HepG2 (cell line): ENCODE results near the gene GLTPD2. TPM values are rescaled to one million over a fixed set of nuclear protein-coding genes. Genes with fewer than 3 reads are reported as not detected.

Experiments used
- BRCA1 ChIP-seq: sonication (generic); formaldehyde crosslinking; IDR thresholded peaks from 2 replicates; pipeline ENCODE4 v1.4.0; 2020; ENCODE audit warnings: missing genetic modification reagents
- CENPX ChIP-seq: sonication (generic); formaldehyde crosslinking; IDR thresholded peaks from 2 replicates; pipeline ENCODE4 v1.9.0; 2021; ENCODE audit warnings: mild to moderate bottlenecking, missing genetic modification reagents, moderate library complexity
- FOSL1 ChIP-seq: sonication (generic); formaldehyde crosslinking; IDR thresholded peaks from 2 replicates; pipeline ENCODE4 v1.9.0; 2021; ENCODE audit warnings: missing genetic modification reagents, borderline replicate concordance
- GATAD1 ChIP-seq: IDR thresholded peaks from 2 replicates; pipeline ENCODE4 v1.6.1; 2016; ENCODE audit warnings: missing genetic modification reagents, missing compliant biosample characterization
- GMEB2 ChIP-seq: IDR thresholded peaks from 2 replicates; pipeline ENCODE4 v1.6.1; 2016; ENCODE audit warnings: missing biosample characterization, missing genetic modification reagents, low read depth
- HOXA9 ChIP-seq: sonication (generic); formaldehyde crosslinking; IDR thresholded peaks from 2 replicates; pipeline ENCODE4 v1.8.1; 2022; ENCODE audit warnings: missing genetic modification reagents, mild to moderate bottlenecking, moderate library complexity, borderline replicate concordance
- KDM4B ChIP-seq: sonication (generic); formaldehyde crosslinking; IDR thresholded peaks from 2 replicates; pipeline ENCODE4 v1.4.0; 2020; ENCODE audit warnings: missing genetic modification reagents
- KDM5B ChIP-seq: sonication (generic); formaldehyde crosslinking; IDR thresholded peaks from 2 replicates; pipeline ENCODE4 v1.4.0; 2020; ENCODE audit warnings: missing genetic modification reagents, mild to moderate bottlenecking, borderline replicate concordance
- MED8 ChIP-seq: sonication (generic); formaldehyde crosslinking; IDR thresholded peaks from 2 replicates; pipeline ENCODE4 v1.8.1; 2023; ENCODE audit warnings: mild to moderate bottlenecking, missing genetic modification reagents; ENCODE audit not compliant: insufficient replicate concordance
- SMARCC2 ChIP-seq: fragments of 450-650 bp; IDR thresholded peaks from 2 replicates; pipeline ENCODE4 v1.6.1; 2017; ENCODE audit warnings: antibody characterized with exemption, mild to moderate bottlenecking
- SP4 ChIP-seq: sonication (generic); formaldehyde crosslinking; IDR thresholded peaks from 2 replicates; pipeline ENCODE4 v1.8.1; 2023; ENCODE audit warnings: mild to moderate bottlenecking, missing genetic modification reagents
- SP5 ChIP-seq: IDR thresholded peaks from 2 replicates; pipeline ENCODE4 v1.6.1; 2016; ENCODE audit warnings: low read depth, borderline replicate concordance
- STAG1 ChIP-seq: sonication (generic); formaldehyde crosslinking; IDR thresholded peaks from 2 replicates; pipeline ENCODE4 v1.4.0; 2020; ENCODE audit warnings: missing genetic modification reagents
- TAF15 ChIP-seq: fragments of 200-400 bp; formaldehyde crosslinking; IDR thresholded peaks from one replicate; pipeline ENCODE4 v1.6.1; 2018; ENCODE audit warnings: mild to moderate bottlenecking, low read depth, low read length; ENCODE audit not compliant: poor library complexity, severe bottlenecking
- TSC22D2 ChIP-seq: sonication (generic); formaldehyde crosslinking; IDR thresholded peaks from 2 replicates; pipeline ENCODE4 v1.5.1; 2020; ENCODE audit warnings: missing genetic modification reagents, mild to moderate bottlenecking, borderline replicate concordance
- ZBTB33 ChIP-seq: sonication (generic); formaldehyde crosslinking; IDR thresholded peaks from 2 replicates; pipeline ENCODE4 v1.4.0; 2020; ENCODE audit warnings: missing genetic modification reagents
- ZNF251 ChIP-seq: sonication (generic); formaldehyde crosslinking; IDR thresholded peaks from 2 replicates; pipeline ENCODE4 v1.9.0; 2021; ENCODE audit warnings: mild to moderate bottlenecking, missing genetic modification reagents
- ZNF337 ChIP-seq: sonication (generic); formaldehyde crosslinking; IDR thresholded peaks from 2 replicates; pipeline ENCODE4 v1.5.1; 2020; ENCODE audit warnings: missing genetic modification reagents, low read depth, mild to moderate bottlenecking, borderline replicate concordance
- ZNF44 ChIP-seq: sonication (generic); formaldehyde crosslinking; IDR thresholded peaks from 2 replicates; pipeline ENCODE4 v1.5.1; 2020; ENCODE audit warnings: mild to moderate bottlenecking, missing genetic modification reagents
- ZNF562 ChIP-seq: sonication (generic); formaldehyde crosslinking; IDR thresholded peaks from 2 replicates; pipeline ENCODE4 v1.8.0; 2022; ENCODE audit warnings: missing genetic modification reagents, borderline replicate concordance
- ZNF75D ChIP-seq: sonication (generic); formaldehyde crosslinking; IDR thresholded peaks from 2 replicates; pipeline ENCODE4 v1.8.1; 2023; ENCODE audit warnings: missing genetic modification reagents, mild to moderate bottlenecking, borderline replicate concordance
- ZNF790 ChIP-seq: sonication (generic); formaldehyde crosslinking; IDR thresholded peaks from 2 replicates; pipeline ENCODE4 v1.8.0; 2022; ENCODE audit warnings: missing genetic modification reagents, mild to moderate bottlenecking, borderline replicate concordance
- ZNF83 ChIP-seq: sonication (generic); formaldehyde crosslinking; IDR thresholded peaks from 2 replicates; pipeline ENCODE4 v1.4.0; 2020; ENCODE audit warnings: missing genetic modification reagents, mild to moderate bottlenecking, borderline replicate concordance
- ZSCAN21 ChIP-seq: sonication (generic); formaldehyde crosslinking; IDR thresholded peaks from 2 replicates; pipeline ENCODE4 v1.8.0; 2022; ENCODE audit warnings: mild to moderate bottlenecking, missing genetic modification reagents, moderate library complexity, borderline replicate concordance
- ZSCAN22 ChIP-seq: sonication (generic); formaldehyde crosslinking; IDR thresholded peaks from 2 replicates; pipeline ENCODE4 v1.4.0; 2020; ENCODE audit warnings: mild to moderate bottlenecking, missing genetic modification reagents
- ZSCAN5A ChIP-seq: sonication (generic); formaldehyde crosslinking; IDR thresholded peaks from 2 replicates; pipeline ENCODE4 v1.8.0; 2022; ENCODE audit warnings: mild to moderate bottlenecking, missing genetic modification reagents, borderline replicate concordance
- polyA plus RNA-seq, 8 experiments: library from polyadenylated mRNA; depleted of rRNA in 3 of 8; stranded (reverse) in 7 of 8; unstranded in 1 of 8; fragments of >200 nt; fragmentation: Illumina TruSeq in 4 of 8; extraction: Trizol in 4 of 8; gene quantifications; 2 replicates each; pipeline versions ENCODE4 v1.2.1 to v1.2.3, GENCODE V29; 2011 to 2016; ENCODE audit warnings: low read depth in 4 of 8, missing spikeins in 1 of 8, mixed read lengths in 1 of 8; ENCODE audit not compliant: insufficient read depth in 1 of 8
- total RNA-seq, 5 experiments: library from RNA; depleted of rRNA; stranded (reverse); fragments of >200 nt; fragmentation: Illumina TruSeq; extraction: Trizol; gene quantifications; 2 replicates each; pipeline ENCODE4 v1.2.3, GENCODE V29; 2016; ENCODE audit warnings: low read depth in 1 of 5

The GLTPD2 gene
- total and polyA plus RNA-seq, 2 of the 13 experiments (the other 11 are each of a cell fraction or from before 2014, with no cell fraction given), result 7.5 to 12.9 TPM

GRCh38 chr17:4771519-4772234 is 17.1 kb upstream of the GLTPD2 start, which contains the start of gene TM4SF5 (continued):
- TF ChIP-seq KDM5B, result peak; percentile 71; the same call in 1 of the 2 replicates
- TF ChIP-seq MED8 (CRISPR knock-in tag), result peak; percentile 72
- TF ChIP-seq HOXA9, result no peak
- no peak for TF ChIP-seq ZSCAN5A (CRISPR knock-in tag)
- 0 out of 2 replicates have a peak, but pooled peaks have one; percentile 47 for TF ChIP-seq TSC22D2
- no peak for TF ChIP-seq GMEB2
- 0 out of 2 replicates have a peak, but pooled peaks have one; percentile 11 for TF ChIP-seq FOSL1 (CRISPR knock-in tag)
- TF ChIP-seq ZSCAN22 (CRISPR knock-in tag), result no peak
- TF ChIP-seq KDM4B (CRISPR knock-in tag), result peak; percentile 67; the same call in 1 of the 2 replicates
- peak; percentile 25; the same call in 1 of the 2 replicates for TF ChIP-seq STAG1 (CRISPR knock-in tag)
- TF ChIP-seq BRCA1 (CRISPR knock-in tag), result peak; percentile 95
- no peak for TF ChIP-seq ZNF790
- TF ChIP-seq ZNF337, result no peak; the same call in 1 of the 2 replicates
- TF ChIP-seq ZNF83 (CRISPR knock-in tag), result no peak
- TF ChIP-seq GATAD1 (CRISPR knock-in tag), result peak; percentile 73
- no peak for TF ChIP-seq TAF15
- peak; percentile 87 for TF ChIP-seq ZSCAN21
- no peak for TF ChIP-seq ZNF75D (CRISPR knock-in tag)
- TF ChIP-seq SP5, result peak; percentile 99
- TF ChIP-seq SP4 (CRISPR knock-in tag), result 0 out of 2 replicates have a peak, but pooled peaks have one; percentile 41
- TF ChIP-seq ZNF562 (CRISPR knock-in tag), result no peak
- no peak for TF ChIP-seq SMARCC2
- TF ChIP-seq CENPX, result no peak
- TF ChIP-seq ZNF251 (CRISPR knock-in tag), result no peak
- no peak for TF ChIP-seq ZNF44 (CRISPR knock-in tag)
- TF ChIP-seq ZBTB33 (CRISPR knock-in tag), result peak; percentile 49; the same call in 1 of the 2 replicates
